Naive B cell (primary cell): ENCODE measurements around the gene SVOP. TPM values are rescaled to one million over a fixed set of nuclear protein-coding genes. Genes with fewer than 3 reads are reported as not detected.

Source experiments
- polyA plus RNA-seq, 6 donors: library from polyadenylated mRNA; unstranded; fragments of 300-500 nt; fragmentation: Illumina TruSeq; gene quantifications; one replicate each; pipeline ENCODE4 v1.2.3, GENCODE V29; 2021; ENCODE audit warnings: low read depth in 6 of 6

SVOP gene
- polyA plus RNA-seq, 6 donors from 2014 or later: not detected

Other genes with a start within 250 kb of the SVOP start
- gene SSH1, start 163.5 kb downstream of the SVOP start, polyA plus RNA-seq: 10 to 100 TPM in 2 of 6 donors, 1 to 10 TPM in 3, not detected in 1; 5.1 to 16.6 (median 5.8) TPM
- not detected for gene DAO, start 141.0 kb downstream of the SVOP start, polyA plus RNA-seq
- gene USP30, start 31.5 kb upstream of the SVOP start, polyA plus RNA-seq: 10 to 100 TPM in 4 of 6 donors, 1 to 10 TPM in 2; 3.7 to 16.3 (median 12.4) TPM
- gene ALKBH2, start 72.4 kb upstream of the SVOP start, polyA plus RNA-seq: 10 to 100 TPM; 12.3 to 20.8 (median 17.7) TPM
- 10 to 100 TPM; 13.7 to 25.7 (median 23.1) TPM for gene UNG, start 76.5 kb upstream of the SVOP start, polyA plus RNA-seq
- gene ACACB, start 95.5 kb upstream of the SVOP start, polyA plus RNA-seq: 1 to 10 TPM in 5 of 6 donors, not detected in 1; 1.3 to 4.8 (median 4.0) TPM